ENCODE measurements around the gene SMAD7.

Gene SMAD7

DNA sequence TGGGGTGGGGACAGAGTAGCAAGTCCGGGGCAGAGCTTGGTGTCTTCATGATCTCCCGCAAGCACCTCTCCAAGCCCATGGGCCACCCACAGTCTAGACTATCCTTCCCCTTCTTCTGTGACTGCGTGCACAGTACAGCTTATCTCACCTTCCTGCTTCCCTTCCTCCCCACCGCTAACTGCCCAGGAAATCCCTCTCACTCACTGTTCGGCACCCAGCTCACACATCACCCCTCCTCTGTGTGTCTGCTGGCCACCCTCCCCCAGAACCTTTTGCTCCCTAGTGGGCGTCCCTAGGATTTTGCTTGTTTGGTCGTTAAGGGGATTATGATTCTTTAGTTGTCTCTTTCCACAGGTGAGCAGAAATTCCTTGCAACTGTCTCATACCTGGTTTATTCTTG lies 31.5 kb upstream of the SMAD7 start:
- Histone ChIP-seq H3K27ac (peak overlapping the region; percentile 69), H3K4me3 (ENCODE audit: low read depth, low read length) (no peak overlapping the region), H3K36me3 (no peaks in the 10 kb centered on the region), H3K9me3 (ENCODE audit: severe bottlenecking) (no peaks in the 10 kb centered on the region), H3K27me3 (ENCODE audit: insufficient read depth, low read depth, severe bottlenecking) (no peaks in the 10 kb centered on the region)
- DNase-seq = peak; percentile 86
- TF ChIP-seq, protein P1, sequence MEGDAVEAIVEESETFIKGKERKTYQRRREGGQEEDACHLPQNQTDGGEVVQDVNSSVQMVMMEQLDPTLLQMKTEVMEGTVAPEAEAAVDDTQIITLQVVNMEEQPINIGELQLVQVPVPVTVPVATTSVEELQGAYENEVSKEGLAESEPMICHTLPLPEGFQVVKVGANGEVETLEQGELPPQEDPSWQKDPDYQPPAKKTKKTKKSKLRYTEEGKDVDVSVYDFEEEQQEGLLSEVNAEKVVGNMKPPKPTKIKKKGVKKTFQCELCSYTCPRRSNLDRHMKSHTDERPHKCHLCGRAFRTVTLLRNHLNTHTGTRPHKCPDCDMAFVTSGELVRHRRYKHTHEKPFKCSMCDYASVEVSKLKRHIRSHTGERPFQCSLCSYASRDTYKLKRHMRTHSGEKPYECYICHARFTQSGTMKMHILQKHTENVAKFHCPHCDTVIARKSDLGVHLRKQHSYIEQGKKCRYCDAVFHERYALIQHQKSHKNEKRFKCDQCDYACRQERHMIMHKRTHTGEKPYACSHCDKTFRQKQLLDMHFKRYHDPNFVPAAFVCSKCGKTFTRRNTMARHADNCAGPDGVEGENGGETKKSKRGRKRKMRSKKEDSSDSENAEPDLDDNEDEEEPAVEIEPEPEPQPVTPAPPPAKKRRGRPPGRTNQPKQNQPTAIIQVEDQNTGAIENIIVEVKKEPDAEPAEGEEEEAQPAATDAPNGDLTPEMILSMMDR (IDR thresholded peaks at IDR 0.05; ENCODE audit: low read depth, low read length) = no peak

DNA sequence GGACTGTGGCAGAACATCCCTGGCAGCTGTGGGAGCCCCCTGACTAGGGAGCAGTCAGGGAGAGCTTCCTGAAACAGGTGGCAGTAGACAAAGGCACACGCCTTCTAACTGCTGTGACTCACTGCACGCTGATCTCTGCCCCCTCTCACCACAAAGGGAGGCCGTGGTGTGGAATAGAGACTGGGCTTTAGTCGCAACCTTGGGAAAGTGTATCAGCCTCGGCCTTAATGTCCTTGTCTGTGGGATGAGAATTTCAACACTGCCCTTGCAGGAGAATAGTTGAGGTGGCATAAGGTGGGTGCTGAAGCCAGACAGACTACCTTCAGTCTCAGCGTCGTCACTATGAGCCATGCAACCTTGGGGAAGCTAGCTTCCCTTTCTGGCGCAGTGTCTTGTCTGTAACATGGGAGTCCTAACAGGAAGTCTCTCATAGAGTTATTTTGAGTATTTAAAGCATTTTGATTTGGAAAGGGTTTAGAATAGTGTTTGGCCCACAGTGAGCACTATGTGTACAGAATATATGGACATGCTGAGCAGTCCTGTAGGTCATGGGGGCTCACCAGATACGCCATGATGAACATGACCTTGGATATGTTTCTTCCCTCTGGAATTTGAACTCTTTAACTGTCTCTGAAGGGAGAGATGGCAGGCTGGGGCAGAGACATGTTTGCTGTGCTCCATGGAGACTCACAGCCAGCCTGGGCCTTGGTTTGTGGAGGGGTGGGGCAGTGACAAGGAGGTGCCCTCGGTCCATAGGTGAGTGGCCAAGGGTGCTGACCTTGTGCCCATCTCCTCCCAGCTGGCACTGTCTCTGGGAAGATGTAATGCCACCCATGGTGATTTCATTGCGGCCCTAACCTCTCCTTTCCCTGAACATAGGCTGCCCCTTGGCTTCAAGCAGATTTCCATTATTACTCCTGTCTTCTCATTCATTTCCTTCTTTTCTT lies 29.5 kb upstream of the SMAD7 start:
- no peaks in the 10 kb centered on the region for H3K9me3 ChIP-seq (ENCODE audit: severe bottlenecking)
- TF ChIP-seq, protein P1 (IDR thresholded peaks at IDR 0.05; ENCODE audit: low read depth, low read length) = no peak
- no peaks in the 10 kb centered on the region for H3K27me3 ChIP-seq (ENCODE audit: insufficient read depth, low read depth, severe bottlenecking)
- H3K27ac ChIP-seq = no peak overlapping the region
- no peaks in the 10 kb centered on the region for H3K36me3 ChIP-seq
- H3K4me3 ChIP-seq (ENCODE audit: low read depth, low read length) = no peak overlapping the region
- DNase-seq = no peak

DNA sequence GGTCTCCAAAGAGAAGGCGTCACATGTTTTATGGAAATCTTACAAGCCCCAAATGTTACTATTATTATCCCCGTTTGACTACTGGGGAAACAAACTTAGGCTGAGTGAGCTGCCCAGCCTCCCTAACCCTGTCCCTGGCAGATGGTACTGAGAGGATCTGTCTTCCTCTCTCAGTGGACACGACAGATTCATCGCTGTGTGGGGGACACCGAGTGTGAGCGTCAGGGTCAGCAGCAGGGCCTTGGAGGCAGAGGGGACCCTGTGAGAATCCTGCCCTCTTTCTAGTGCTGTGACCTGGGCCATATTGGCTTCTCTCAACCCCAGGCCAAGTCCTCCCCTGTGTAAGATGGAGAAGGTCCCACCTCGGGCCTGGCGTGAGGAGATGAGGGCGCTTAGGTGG lies 27.1 kb upstream of the SMAD7 start:
- DNase-seq = no peak
- no peaks in the 10 kb centered on the region for H3K9me3 ChIP-seq (ENCODE audit: severe bottlenecking)
- H3K27ac ChIP-seq = no peak overlapping the region
- H3K27me3 ChIP-seq (ENCODE audit: insufficient read depth, low read depth, severe bottlenecking) = no peaks in the 10 kb centered on the region
- H3K36me3 ChIP-seq = no peaks in the 10 kb centered on the region
- TF ChIP-seq, protein P1 (IDR thresholded peaks at IDR 0.05; ENCODE audit: low read depth, low read length) = no peak
- no peak overlapping the region for H3K4me3 ChIP-seq (ENCODE audit: low read depth, low read length)

DNA sequence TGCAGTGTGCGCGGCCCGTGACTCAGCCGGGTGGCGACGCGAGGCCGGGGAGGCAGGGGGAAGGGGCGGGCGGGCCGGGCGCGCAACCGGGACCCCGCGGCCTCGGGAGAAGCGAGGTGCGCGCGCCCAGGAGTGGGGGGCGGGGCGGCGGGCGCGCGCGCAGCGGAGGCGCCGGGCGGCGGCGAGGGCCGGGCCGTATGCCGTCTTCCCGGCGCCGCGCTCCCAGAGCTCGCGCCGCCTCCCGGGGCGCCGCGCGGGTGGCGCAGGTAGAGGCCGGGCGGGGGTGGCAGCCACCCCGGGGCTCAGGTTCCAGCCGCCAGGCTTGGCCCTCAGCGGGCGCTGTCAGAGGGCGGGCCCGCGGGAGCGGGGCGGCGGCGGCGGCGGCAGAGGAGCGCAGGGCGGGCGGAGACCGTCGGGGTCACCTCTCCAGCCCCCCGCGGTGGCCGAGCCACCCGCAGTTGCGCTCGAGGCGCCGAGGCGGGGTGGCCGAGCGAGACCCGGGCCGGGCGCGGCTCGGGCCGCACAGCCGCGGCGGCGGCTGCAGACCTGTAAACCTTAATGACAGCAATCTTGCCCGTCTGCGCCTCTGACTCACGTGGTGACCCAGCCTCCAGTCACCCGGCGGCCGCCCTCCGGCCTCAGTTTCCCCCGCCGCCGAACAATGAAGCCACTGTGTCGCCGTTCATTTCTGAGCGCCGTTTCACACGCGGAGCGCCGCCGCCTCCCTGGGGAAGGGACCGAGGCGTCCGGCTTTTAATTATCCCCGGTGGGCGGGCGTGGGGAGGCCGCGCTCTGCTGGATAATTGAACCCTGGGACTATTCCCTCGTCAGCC lies 25.3 kb upstream of the SMAD7 start:
- Histone ChIP-seq H3K27ac (peak overlapping the region; percentile 98), H3K36me3 (no peaks in the 10 kb centered on the region), H3K27me3 (ENCODE audit: insufficient read depth, low read depth, severe bottlenecking) (no peaks in the 10 kb centered on the region), H3K4me3 (ENCODE audit: low read depth, low read length) (peak overlapping the region; percentile 64), H3K9me3 (ENCODE audit: severe bottlenecking) (no peaks in the 10 kb centered on the region)
- TF ChIP-seq, protein P1 (IDR thresholded peaks at IDR 0.05; ENCODE audit: low read depth, low read length) = no peak
- peak; percentile 83 for DNase-seq

DNA sequence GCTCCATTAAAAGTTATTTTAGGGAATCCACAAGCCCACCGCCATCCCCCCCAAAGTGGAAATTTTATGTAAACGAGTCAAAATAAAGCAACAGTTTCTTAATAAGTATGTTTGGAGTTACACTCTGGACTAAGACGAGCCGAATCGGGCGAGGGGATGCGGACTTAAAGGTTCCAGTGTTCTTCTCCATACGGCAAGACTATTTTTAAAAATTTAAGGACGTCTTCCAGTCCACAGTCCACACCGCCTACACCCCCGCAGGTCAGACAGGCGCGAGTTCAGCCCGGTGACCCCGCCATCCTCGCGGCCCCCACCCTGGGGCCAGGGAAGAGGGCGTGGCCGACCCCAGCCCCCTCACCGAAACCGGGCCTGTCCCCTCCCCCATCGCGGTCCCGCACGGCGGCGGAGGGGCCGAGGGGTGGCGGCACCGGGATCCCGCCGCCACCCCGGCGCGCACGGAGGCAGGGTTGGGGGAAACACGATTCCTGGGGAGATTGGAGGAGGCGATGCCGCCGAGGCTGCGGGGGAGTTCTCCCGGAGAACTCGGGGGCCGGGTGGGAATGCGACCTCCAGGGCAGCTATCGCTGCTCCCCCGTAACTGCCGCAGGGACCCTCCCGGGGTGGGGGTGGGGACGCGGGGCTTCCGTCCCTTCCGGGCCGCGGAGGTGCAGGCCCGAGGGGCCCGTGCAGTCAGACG lies 24.5 kb upstream of the SMAD7 start:
- H3K4me3 ChIP-seq (ENCODE audit: low read depth, low read length) = peak overlapping the region; percentile 64
- H3K27me3 ChIP-seq (ENCODE audit: insufficient read depth, low read depth, severe bottlenecking) = no peaks in the 10 kb centered on the region
- peak overlapping the region; percentile 98 for H3K27ac ChIP-seq
- no peaks in the 10 kb centered on the region for H3K9me3 ChIP-seq (ENCODE audit: severe bottlenecking)
- TF ChIP-seq, protein P1 (IDR thresholded peaks at IDR 0.05; ENCODE audit: low read depth, low read length) = no peak
- H3K36me3 ChIP-seq = no peaks in the 10 kb centered on the region
- DNase-seq = peak; percentile 48

All from WERI-Rb-1 (cell line).